Measurements from ENCODE around the gene GPD1L.
"Not testable (repeated sequence)": the region's sequence is repeated elsewhere in the genome, so short reads cannot be mapped to it uniquely, and the experiment has no call there.

The GPD1L gene

GRCh38 chr3:32106132-32106928 is at the start of gene GPD1L:
Gene GPD1L, plus strand, starts transcription at chr3:32106620. Its CDS starts 92 bp downstream, at chr3:32106712.
- peak; percentile 80 to 92 for DNase-seq (ENCODE audit: low read depth in 1 of 2, low spot score in 1 of 2)

DNA sequence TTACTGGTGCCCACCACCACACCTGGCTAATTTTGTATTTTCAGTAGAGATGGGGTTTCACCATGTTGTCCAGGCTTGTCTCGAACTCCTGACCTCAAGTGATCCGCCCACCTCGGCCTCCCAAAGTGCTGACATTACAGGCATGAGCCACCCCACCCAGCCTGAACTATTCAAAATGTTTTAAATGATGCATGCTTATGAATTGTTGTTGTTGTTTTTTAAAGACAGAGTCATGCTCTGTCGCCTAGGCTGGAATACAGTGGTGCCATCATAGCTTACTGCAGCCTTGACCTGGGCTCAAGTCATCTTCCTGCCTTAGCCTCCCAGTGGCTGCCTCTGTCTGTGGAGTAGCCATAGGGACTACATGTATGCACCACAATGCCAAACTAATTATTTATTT is 48.0 kb upstream of the GPD1L start:
- not testable (repeated sequence) for DNase-seq (ENCODE audit: low read depth in 1 of 2, low spot score in 1 of 2)

DNA sequence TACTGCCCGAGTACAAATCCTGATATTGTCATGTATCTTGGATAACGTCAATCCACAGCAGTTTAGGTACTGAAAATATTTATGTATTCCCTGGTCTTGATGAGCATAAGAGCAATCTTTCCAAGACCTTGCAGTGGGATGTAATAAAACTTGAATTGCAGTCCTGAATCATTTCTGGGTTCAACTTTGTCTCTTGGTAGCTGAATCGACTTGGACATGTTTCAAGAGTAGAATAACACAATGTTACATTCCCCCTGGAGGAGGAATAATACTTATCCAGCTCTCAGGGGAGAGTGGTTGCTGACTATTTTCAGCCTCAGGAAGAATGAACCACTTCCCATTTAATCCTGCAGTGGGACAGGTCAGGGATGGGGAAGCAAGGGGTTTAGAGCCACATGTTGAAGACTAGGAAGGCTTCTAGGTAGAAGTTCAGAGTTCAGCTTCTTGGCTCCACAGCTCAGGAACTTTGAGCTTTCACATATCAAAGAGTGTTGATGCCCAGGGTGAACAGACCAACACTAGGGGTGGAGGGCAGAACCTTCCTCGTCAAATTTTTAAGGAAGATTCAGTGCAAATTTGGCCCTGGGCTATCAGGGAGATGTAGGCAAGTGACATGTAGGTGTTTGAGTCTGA is 43.4 kb upstream of the GPD1L start:
- no peak for DNase-seq (ENCODE audit: low read depth in 1 of 2, low spot score in 1 of 2)

GRCh38 chr3:32066686-32067085 is 39.7 kb upstream of the GPD1L start:
- DNase-seq (ENCODE audit: low read depth in 1 of 2, low spot score in 1 of 2) = no peak

DNA sequence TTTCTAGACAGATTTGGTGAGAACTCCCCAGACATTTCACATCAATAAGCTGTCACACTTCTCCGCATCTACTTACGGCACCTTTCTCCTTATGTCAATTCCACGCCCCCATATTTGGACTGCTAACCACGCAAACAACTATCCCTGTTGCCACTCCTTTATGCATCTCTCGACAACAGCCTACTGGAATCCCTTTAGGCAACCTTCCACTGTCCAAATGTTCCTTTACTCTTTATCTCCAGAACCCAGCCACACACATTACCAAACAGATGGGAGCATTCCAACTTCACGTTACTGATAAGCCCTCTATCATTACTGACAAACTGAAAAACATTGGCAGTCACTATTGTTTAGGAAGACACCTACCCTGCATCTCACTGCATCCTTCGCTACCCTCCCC is 32.2 kb upstream of the GPD1L start:
- DNase-seq (ENCODE audit: low read depth in 1 of 2, low spot score in 1 of 2) = not testable (repeated sequence)

GRCh38 chr3:32076566-32076965 is 29.9 kb upstream of the GPD1L start:
- no peak for DNase-seq (ENCODE audit: low read depth in 1 of 2, low spot score in 1 of 2)

DNA sequence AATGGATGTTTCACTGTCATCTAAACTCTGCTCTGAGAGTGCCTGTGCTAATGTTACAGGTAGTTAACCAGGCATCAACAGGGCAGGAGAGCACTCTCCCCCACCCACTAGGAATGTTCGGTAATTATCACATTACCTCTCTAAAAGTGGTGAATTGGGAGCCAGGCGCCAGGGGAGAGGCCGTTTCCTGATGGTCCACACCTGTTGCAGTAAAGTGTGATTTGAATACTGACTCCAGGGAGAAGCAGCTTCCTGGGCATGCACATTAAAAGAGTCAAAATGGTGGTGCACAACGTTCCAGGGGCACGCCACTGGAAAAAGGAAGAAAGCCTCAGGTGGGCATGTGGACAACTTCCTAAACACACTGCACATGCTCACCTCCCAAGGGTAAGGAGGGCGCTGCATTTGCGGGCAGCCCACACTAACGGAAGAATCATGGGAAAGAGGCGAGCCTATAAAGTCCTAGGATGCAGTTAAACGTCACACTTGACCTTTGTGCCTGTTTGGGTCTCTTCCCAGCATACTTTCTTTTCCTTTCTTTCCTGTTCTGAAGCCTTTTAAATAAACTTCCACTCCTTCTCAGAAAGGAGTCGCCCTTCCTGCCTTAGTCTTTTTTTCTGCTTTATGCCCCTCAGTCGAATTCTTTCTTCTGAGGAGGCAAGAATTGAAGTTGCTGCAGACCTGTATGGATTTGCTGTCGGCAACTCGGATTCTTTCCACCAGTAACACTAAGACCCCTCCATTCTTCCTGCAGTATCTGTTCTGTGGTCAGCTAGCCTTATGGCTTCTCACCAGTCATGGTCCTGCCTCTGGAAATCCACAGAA is 28.9 kb upstream of the GPD1L start:
- no peak for DNase-seq (ENCODE audit: low read depth in 1 of 2, low spot score in 1 of 2)

- DNase-seq (ENCODE audit: low read depth in 1 of 2, low spot score in 1 of 2) = no peak
These were observed 28.3 kb upstream of the GPD1L start for GRCh38 chr3:32078085-32078634.

DNA sequence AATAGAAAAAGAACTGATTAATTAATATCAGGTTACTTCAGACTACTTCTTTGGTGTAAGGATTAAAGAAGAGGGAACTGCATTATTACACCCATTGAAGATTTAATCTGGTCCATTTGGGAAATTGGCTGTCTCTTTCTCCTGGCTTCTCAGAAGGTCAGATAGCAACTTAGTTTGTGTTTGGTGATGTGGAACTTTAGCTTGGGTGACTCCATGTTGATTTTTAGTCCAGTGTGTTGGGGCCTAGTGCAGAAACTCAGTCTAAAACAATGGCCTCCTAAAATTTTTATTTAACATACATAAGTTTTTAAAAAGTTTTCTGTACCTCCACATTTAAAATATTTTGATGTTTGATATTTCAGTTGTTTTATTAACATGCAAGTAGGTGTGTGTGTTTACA is 27.6 kb upstream of the GPD1L start:
- DNase-seq (ENCODE audit: low read depth in 1 of 2, low spot score in 1 of 2) = no peak

DNA sequence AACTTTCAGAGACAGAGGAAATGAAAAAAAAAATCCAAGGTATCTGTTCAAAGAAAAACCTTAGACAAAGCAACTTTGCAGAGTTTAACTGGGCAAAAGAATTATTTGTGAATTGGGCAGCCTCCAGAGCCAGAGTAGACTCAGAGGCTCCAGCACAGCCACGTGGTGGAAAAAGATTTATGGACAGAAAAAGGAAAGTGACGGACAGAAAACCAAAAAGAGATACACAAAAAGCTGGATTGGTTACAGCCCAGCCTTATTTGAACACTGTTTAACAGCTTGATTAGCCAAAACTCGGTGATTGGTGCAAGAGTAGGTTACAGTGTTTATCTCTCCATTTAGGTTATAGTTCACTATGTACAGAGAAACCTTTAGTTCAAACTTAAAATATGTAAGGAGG is 23.7 kb upstream of the GPD1L start:
- DNase-seq (ENCODE audit: low read depth in 1 of 2, low spot score in 1 of 2) = no peak

DNA sequence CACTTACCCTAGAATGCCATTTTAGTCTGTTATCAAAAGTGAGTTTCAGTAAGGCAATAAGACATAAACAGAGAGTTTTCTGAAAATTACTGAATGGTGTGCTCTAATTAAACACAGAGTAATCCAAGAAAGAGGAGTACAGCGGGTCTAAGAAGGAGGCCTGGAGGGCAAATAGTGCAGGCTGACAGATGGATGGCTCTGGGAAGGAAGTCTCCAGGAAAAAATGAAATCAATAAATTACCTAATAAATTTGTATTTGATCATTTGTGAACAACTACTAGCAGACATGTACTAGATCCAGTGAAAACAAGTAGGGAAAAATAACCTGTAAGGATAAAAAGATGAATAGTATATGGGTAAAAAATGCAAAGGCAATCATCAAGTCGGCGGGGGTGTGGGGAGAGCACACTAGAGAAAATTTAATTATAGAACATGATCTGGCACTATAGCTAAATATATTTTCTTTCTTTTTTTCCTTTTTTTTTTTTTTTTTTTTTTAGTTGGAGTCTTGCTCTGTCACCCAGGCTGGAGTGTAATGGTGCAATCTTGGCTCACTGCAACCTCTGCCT is 22.6 kb upstream of the GPD1L start:
- no peak for DNase-seq (ENCODE audit: low read depth in 1 of 2, low spot score in 1 of 2)

- no peak for DNase-seq (ENCODE audit: low read depth in 1 of 2, low spot score in 1 of 2)
These were observed 21.6 kb upstream of the GPD1L start for GRCh38 chr3:32084870-32085269.

- no peak for DNase-seq (ENCODE audit: low read depth in 1 of 2, low spot score in 1 of 2)
These were observed 20.0 kb upstream of the GPD1L start for GRCh38 chr3:32086464-32086863.

DNA sequence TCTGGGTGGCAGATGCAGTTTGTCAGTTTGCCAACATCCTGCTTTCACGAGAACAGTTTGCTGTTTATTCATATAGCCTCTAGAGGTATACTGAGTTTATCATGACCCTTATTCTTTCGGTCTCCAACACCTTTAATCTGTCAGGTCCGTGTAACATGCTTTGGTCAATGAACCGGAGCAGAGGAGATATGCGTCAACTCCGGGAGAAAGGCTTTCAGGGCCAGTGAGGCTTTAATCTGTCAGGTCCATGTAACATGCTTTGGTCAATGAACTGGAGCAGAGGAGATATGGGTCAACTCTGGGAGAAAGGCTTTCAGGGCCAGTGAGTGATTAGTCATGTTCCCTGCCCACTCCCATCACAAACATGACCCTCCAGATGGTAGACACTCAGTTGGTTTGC is 16.9 kb upstream of the GPD1L start:
- DNase-seq (ENCODE audit: low read depth in 1 of 2, low spot score in 1 of 2) = no peak

DNA sequence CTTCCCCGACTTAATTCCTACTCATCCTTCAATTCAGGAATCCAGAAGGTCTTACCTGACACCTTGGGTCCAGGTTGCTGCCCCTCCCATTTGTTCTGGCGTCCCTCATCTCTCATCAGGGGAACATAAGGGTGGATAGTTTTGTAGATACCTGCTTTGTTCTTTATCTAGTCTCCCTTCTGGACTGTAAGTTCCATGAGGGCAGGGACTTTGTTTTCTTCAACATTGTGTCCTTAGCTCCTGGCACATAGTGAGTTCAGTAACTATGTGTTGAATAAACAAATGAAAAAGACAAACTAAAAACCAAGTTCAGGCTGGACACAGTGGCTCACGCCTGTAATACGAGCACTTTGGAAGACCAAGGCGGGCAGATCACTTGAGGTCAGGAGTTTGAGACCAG is 13.2 kb upstream of the GPD1L start:
- DNase-seq (ENCODE audit: low read depth in 1 of 2, low spot score in 1 of 2) = no peak

- no peak for DNase-seq (ENCODE audit: low read depth in 1 of 2, low spot score in 1 of 2)
These were observed 11.0 kb upstream of the GPD1L start for GRCh38 chr3:32095431-32095830.

DNA sequence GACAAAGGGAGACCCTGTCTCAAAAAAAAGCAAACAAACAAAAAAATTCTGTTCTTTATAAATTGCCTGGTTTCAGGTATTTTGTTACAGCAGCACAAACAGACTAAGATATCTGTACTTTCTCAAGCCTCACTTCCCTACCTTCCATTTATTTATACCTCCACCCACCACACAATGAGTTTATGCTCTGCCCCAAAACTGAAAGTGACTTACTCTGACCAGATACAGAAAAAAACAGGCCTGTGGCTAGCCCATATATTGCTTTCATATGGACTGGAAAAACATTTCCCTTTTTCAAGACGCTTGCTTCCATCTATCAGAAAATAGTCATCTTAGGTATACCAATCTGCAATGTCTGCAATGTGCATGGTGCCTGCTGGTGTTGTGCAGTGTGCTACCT is 8.7 kb upstream of the GPD1L start:
- DNase-seq (ENCODE audit: low read depth in 1 of 2, low spot score in 1 of 2) = no peak

- DNase-seq (ENCODE audit: low read depth in 1 of 2, low spot score in 1 of 2) = no peak
These were observed 7.9 kb upstream of the GPD1L start for GRCh38 chr3:32098528-32098927.

DNA sequence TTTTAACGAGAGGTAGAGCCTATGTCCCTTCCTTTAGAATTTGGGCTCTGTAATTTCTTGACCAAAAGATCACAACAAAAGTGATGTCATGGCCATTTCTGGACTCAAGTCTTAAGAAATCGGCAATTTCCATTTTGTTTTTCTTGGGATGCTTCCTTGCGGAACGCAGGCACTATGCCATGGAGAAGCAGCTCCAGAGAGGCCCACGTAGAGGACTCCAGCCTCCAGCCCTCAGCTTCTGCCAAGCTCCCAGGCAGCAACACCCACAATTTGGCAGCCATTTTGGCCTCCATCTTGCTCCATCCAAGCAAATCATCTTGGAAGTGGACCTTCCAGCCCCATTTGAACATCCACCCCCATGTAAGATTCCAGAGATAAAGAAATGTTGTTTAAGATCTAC is 6.0 kb upstream of the GPD1L start:
- DNase-seq (ENCODE audit: low read depth in 1 of 2, low spot score in 1 of 2) = no peak

DNA sequence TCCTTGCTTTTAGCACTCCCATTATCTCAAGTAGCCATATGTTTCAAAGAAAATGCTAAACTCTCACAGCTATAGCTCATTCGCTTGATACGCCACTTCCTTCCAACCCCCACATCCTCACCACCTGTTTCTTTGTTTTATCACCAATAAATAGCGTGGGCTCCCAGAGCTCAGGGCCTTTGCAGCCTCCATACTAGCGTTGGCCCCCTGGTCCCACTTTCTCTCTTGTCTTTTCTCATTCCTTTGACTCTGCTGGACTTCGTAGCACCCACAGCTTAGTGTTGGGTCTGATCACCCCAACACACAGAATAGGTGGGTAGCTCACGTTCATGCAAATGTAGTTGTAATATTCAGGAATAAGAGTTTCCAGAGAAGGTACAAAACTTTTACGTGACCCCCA is 4.1 kb upstream of the GPD1L start:
- DNase-seq (ENCODE audit: low read depth in 1 of 2, low spot score in 1 of 2) = no peak

- no peak for DNase-seq (ENCODE audit: low read depth in 1 of 2, low spot score in 1 of 2)
These were observed 1.9 kb upstream of the GPD1L start for GRCh38 chr3:32104492-32104891.
